GM12874 (cell line): Measurements from ENCODE around the gene TRDMT1.
A peak's percentile ranks its signal among the peaks of the same experiment; 100 is the strongest.

ENCODE experiments used
- CTCF ChIP-seq: IDR thresholded peaks from 2 replicates; pipeline ENCODE4 v1.5.1; 2011; ENCODE audit warnings: low read depth, mild to moderate bottlenecking, control low read depth, low read length, moderate library complexity; ENCODE audit not compliant: insufficient read depth

TRDMT1 gene

GRCh38 chr10:17200912-17201793 is at the start of gene TRDMT1:
Gene TRDMT1 (minus strand): TSS chr10:17201672. CDS start chr10:17201634, 38 bp downstream.
- no peak for TF ChIP-seq CTCF

GRCh38 chr10:17250736-17251135 is 49.3 kb upstream of the TRDMT1 start:
- TF ChIP-seq CTCF = no peak

- peak; percentile 51; the same call in 1 of the 2 replicates for TF ChIP-seq CTCF
Measured at GRCh38 chr10:17249820-17250219, 48.3 kb upstream of the TRDMT1 start.

GRCh38 chr10:17248964-17249363 is 47.5 kb upstream of the TRDMT1 start:
- no peak for TF ChIP-seq CTCF

- no peak for TF ChIP-seq CTCF
Measured at GRCh38 chr10:17247210-17247609, 45.7 kb upstream of the TRDMT1 start.

GRCh38 chr10:17244700-17245365 is 43.4 kb upstream of the TRDMT1 start:
- no peak for TF ChIP-seq CTCF

GRCh38 chr10:17241611-17242333 is 40.3 kb upstream of the TRDMT1 start:
- TF ChIP-seq CTCF = no peak
